DLD1 (cell line): ENCODE data around the gene TBPL1.
"Not testable (repeated sequence)": the region's sequence is repeated elsewhere in the genome, so short reads cannot be mapped to it uniquely, and the experiment has no call there.

ENCODE experiments used
- in situ Hi-C: cut with HindIII; loops from 2 replicates; pipeline ENCODE4 v1.10.0; 2017; ENCODE audit warnings: low sequenced_read_pairs

Gene TBPL1

DNA sequence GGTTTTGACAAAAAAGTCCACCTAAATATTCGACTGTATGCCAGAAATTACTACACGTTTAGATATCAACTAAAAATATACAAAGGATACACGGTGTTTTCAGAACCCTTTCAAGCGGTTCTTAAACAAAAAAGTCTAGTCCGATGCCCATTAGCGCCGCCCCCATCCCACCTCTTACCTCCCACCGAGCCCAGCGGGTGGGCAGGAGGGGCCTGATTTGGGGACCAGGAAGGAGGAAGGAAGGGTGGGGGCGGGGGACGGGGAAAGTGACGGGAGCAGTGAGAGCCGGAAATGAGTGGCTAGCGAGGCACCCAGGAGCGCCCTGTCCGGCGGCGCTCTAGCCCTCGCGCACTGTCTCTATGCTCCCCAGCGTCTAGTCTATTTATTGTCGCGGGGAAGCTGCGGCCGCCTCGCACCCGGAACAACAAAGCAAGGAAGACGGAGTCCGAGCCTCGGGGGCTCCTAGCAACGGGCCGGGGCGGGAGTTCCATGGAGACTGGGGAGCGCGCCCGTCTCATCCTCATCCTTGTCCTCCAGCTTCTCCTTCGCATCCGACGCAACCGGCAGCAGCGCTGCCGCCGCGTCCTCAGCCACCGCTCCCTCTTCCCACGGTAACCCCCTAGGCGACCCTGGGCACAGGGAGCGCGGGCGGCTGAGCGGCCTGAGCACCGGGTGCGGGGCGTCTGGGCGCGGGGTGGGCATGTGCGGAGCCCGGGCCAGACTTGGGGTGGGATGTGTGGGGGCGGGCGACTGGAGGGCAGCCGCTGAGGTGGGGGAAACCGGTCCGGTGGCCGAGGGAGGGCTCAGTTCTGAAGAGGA is at the start of gene TBPL1:
Gene TBPL1 (plus strand): TSS at position 410 of the 819 bp plus-strand sequence. CDS start 26,902 bp downstream, outside the sequence.
- in situ Hi-C loops: no loop called here

DNA sequence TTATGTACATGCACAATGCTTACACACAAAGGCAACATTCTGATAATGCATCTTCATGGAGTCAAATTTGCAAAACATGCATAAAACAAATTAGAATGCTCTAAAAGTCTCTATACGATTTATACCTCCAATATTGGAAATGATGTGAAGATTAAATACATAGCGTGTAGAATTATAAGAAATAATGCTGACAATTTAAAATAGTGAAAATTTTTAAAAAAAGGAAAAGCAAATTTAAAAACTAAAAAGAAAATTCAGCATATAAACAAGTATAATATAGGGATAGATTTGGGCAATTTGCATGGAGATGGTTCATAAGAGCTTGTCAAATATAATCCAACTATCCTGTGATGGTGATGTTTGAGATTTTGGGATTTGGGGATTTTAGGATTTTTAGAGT is 49.2 kb upstream of the TBPL1 start:
- in situ Hi-C loops: no loop called here

GRCh38 chr6:133906050-133906449 is 47.0 kb upstream of the TBPL1 start:
- in situ Hi-C loops: no loop called here

DNA sequence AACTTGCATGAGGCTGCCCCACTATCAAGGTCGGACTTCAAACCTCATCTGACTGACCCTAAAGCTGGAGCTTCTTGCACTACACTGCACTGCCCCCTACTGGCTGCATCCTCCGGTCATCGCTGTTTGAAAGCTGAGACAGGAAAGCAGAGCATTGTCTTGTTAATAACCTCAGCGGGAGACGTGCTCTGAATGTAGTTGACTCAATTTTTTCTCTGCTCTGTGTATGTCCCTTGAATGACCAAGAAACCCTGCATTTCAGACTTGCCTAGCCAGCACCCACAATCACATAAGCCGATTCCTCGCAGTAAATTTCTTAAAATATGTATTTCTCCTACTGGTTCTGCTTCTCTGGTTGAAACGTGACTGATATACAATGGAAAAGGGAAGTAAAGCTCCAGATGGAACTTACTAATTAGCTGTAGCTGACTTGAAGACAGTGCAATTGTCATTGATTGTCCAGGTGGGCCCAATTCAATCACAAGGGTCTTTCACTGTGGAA is 36.3 kb upstream of the TBPL1 start:
- in situ Hi-C loops: no loop called here

DNA sequence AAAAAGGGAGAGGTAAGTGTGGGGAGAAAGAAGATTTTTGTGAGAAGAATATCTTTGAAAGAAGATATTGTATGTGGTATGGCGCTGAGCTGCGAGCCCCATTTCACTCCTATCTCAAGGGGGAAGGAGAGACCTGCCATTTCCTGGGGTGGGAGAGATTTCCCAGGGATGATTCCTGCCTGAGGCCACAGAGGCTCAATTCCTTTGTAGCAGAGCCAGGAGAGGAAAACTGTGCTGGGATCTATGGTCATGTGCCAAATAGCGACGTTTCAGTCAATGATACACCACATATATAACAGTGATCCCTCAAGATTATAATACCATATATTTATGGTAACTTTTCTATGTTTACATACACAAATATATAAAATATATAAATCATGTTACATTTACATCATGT is 35.2 kb upstream of the TBPL1 start:
- in situ Hi-C loops: no loop called here

DNA sequence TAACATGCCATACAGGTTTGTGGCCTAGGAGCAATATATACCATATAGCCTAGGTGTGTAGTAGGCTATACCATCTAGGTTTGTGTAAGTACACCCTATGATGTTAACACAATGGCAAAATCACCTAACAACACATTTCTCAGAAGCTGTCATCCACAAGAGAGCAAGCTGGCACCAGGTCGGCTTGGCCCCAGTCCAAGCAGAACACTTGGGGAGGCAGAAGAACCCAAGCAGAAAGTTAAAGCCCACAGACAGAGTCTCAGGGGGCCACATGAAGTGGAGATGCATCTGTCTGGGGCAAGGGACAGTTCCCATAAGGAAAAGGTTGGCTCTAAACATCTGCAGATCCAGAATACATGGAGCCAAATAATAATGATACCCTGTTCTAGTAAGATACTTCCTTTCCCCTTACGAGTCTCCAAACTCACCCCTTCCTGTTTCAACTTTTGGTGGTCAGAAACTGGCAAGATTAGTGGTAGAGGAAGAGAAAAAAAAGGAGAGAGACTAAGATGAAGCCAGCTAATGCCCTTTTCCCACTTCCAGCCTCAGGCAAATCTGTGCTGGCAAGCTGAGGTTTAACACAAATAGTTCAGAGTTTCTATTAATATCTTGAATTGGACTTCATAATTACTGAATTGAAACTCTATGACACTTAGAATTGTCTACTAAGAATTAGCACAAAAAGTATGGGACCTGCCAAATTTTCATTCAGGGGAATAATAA is 34.7 kb upstream of the TBPL1 start:
- in situ Hi-C loops: no loop called here

- in situ Hi-C loops: no loop called here
Observed at GRCh38 chr6:133919362-133919761, 33.7 kb upstream of the TBPL1 start.

DNA sequence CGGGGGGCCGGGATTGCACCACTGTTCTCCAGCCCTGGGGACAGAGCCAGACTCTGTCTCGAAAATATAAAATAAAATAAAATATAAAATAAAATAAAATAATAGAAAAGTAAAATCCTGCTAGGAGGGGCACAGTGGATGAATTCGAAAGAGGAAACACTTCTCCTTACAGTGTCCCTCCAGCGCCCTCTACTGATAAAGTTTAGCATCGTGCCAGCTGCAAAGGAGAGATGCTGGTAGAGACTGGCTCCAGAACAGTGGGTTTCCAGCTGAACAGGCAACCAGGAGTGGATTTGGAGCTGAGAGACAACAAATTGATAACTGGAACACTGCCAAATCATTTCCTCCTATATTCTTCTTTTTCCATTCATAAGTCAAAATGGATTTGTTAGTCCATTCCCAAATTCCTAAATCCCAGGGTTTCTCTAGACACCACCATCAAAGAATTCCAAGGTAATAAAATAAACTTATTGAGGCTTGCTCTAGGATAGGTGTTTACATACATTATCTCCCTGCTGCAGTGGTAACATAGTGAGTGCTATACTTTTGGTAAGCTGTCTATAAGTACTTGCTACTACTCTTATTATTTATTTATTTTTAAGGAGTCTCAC is 31.7 kb upstream of the TBPL1 start:
- in situ Hi-C loops: loop anchor here (5.0 kb wide), 1 partner anchor 181 kb away; no protein-coding TSS in a partner anchor

DNA sequence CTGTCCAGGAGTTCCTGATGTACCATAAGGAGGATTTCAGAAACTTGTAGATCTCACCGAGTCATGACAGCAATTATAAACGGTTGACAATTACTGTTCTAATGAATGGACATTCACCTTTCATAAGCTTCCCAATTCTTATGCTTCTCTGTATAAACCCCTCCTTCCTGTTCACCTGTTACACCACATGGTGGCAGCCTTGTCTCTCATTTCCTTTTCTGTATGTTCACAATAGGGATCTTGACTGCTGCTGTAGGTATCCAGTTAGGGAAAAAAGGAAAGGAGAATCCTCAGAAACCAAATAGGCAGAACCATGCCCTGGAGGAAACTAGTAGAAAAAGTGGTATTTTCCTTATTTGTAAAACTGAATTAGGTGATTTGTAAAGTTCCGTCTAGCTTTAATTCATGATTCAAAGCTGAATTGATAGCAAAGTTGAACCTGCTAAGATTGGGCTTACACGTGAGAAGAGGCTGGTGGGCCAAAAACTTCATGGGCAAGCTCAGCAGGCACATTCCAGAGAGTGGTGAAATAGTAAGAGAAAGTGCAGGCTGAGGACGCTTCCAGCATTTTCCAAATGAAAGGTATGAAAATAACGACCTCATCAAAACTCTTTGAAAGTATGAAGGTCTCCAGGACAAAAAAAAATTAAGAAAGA is 29.0 kb upstream of the TBPL1 start:
- in situ Hi-C loops: loop anchor here (5.0 kb wide), 1 partner anchor 178 kb away; no protein-coding TSS in a partner anchor

DNA sequence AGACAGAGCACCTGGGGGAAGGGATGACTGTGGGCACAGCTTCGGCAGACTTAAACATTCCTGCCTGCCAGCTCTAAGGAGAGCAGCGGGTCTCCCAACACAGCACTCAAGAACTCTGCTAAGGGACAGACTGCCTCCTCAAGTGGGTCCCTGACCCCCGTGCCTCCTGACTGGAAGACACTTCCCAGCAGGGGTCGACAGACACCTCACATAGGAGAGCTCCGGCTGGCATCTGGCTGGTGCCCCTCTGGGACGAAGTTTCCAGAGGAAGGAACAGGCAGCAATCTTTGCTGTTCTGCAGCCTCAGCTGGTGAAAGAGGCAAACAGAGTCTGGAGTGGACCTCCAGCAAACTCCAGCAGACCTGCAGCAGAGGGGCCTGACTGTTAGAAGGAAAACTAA is 21.8 kb upstream of the TBPL1 start:
- in situ Hi-C loops: not testable (repeated sequence)

DNA sequence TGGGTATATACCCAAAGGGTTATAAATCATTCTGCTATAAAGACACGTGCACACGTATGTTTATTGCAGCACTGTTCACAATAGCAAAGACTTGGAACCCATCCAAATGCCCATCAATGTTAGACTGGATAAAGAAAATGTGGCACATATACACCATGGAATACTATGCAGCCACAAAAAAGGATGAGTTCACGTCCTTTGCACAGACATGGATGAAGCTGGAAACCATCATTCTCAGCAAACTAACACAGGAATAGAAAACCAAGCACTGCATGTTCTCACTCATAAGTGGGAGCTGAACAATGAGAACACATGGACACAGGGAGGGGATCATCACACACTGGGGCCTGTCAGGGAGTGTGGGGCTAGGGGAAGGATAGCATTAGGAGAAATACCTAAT is 16.7 kb upstream of the TBPL1 start:
- in situ Hi-C loops: not testable (repeated sequence)

DNA sequence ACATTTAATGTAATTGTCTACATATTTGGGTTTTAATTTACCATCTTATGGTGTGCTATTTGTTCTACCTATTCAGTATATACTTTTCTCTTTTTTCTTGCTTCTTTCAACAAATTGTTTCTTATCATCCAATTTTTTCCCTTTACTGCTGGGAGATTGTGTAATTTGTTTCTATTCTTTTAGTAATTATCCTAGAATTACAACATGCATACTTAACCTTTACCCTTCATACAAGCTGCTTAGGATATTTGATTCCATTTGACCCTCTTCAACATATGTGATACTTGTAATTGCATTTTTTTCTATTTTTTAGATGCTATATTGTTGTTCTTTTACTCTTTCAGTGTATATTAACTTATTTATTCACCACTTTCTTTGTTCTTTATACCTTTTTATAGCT is 15.1 kb upstream of the TBPL1 start:
- in situ Hi-C loops: no loop called here

- in situ Hi-C loops: no loop called here
Observed at GRCh38 chr6:133938533-133938932, 14.5 kb upstream of the TBPL1 start.

DNA sequence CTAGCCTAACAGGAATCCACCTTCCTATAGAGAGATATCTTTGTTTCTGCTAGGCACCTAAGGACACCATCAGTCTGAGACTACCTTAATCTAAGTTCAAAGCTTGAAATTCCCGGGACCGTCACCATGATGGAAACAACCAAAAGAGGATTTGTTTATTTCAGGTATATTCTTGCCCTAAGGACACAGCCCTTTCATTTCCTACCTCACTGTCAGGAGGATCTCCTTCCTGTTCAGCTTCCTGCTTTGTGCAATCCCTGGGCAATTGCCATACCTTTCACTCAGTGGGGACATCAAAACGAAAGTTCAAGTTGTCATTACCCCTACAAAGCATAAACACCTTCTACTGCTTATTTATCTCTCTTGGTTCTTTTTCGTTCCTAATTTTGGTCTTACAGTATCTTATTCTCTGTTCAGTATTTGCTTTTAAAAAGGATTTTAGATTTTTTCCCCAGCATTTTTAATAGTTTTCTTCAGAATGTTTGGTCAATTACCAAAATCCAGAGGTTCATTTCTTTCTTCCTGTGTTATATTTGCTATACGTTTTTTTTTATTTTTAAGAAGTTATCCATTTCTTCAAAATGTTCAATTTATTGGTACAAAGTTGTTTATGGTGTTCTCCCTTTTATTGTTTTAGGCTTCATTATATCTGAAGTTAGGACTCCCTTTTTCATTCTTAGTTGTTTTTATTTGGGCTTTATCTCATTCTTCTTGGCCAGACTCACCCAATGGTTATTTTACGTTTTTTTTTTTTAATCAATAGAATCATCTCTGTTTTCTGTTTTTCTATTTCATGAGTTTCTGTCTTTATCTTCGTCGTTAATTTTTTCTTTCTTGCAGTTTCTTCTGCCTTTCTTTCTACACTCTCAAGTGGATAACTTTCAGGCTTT is 13.0 kb upstream of the TBPL1 start:
- in situ Hi-C loops: no loop called here

- in situ Hi-C loops: no loop called here
Observed at GRCh38 chr6:133945158-133945557, 7.9 kb upstream of the TBPL1 start.

DNA sequence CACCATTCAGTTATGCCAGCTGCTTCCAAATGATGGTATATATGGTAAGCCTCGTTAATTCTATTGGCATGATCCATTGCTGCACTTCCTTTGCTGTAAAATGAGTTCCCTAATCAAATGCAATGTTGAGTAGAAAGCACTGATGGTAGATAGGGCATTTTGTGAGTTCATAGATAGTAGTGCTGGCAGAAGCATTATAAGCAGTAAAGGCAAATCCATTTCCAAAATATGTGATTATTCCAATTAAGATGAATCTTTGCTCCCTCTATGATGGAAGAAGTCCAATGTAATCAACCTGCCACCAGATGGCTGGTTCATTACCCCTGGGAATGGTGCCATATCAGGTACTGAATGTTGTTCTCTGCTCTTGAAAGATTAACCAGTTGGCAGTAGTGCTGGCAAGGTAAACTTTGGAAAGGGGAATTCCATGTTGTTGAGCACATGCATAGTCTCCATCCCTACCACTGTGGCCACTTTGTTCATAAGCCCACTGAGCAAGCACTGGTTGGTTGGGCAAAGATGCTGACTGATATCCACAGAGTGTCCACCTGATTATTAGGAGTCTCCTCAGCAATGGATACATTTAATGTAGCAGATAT is 5.6 kb upstream of the TBPL1 start:
- in situ Hi-C loops: no loop called here

DNA sequence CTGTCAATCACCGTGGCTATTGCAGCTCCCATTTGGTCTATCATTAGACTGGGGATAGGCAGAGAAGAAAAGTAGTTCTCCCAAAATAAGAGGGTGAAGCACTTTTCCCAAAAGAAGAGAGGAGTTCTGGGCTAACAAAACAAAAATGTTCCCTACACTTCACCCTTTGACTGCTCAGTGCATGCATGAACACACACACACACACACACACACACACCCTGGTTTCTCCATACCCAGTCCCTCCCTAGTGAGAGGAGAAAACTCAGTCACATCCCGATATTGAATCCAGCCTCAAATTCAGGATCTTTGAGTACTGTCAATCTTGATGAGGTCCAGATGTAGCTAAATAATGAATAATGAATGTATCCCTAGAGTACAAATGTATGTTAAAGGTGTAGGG is 4.6 kb upstream of the TBPL1 start:
- in situ Hi-C loops: no loop called here

- in situ Hi-C loops: no loop called here
Observed at GRCh38 chr6:133951227-133951626, 1.8 kb upstream of the TBPL1 start.
